ENCODE results near the gene DNAJB12. TPM values are rescaled to one million over a fixed set of nuclear protein-coding genes. Genes with fewer than 3 reads are reported as not detected.

Gene DNAJB12
- total RNA-seq, 1 experiment from 2014 or later: 27.6 TPM

DNA sequence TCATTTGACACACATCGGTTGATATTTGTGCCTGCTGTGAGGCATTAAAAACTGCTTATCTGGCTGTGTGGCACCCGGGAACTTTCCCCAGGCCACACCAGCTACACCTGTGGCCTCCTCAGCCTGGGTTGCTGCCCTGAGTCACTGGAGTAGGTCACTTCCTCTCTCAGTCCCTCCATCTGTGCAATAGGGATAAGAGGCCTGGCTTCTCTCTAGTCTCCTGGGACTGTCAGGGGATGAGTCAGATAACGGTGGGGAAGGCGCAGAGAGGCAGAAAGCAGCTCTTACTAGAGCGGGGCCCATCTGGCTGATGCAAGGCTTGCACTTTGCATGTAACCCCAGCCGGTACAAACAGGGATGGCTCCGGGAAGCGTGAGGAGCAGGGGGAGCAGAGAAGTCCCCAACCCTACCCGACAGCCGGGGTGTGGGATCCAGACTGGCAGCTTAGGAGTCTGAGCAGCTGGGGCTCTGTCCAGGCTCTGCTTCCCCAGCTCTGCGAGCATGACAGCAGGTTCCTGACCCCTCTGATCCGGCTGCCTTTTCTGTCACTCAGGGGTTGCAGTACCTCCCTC lies 34.0 kb downstream of the DNAJB12 start:
- Histone ChIP-seq H3T11ph (ENCODE audit: low read length) (no peak overlapping the region), H2BK20ac (ENCODE audit: low read depth, low read length, poor library complexity, severe bottlenecking) (no peak overlapping the region), H2BK120ac (ENCODE audit: low read depth, low read length, poor library complexity, severe bottlenecking) (no peak overlapping the region), H3K18ac (ENCODE audit: insufficient read length, low read depth, low read length) (peak overlapping the region; percentile 80), H2AFZ (ENCODE audit: low read length) (no peak overlapping the region), H2BK15ac (ENCODE audit: low read depth, low read length) (no peak overlapping the region), H3K27me3 (ENCODE audit: insufficient read depth, low read length) (no peaks in the 10 kb centered on the region), H4K20me1 (ENCODE audit: control insufficient read depth, insufficient read depth, insufficient read length) (no peaks in the 10 kb centered on the region), H3K4me1 (ENCODE audit: insufficient read depth, low read length) (peaks cover 2% of the 10 kb centered on the region; the same call in 1 of the 2 replicates), H4K5ac (ENCODE audit: insufficient read length, low read depth, low read length) (no peak overlapping the region), H4K91ac (ENCODE audit: insufficient read length, low read depth, low read length) (no peak overlapping the region), H3K23ac (ENCODE audit: insufficient read length, low read depth, low read length) (no peak overlapping the region), H3K4ac (ENCODE audit: low read depth, low read length) (no peak overlapping the region), H4K8ac (replicated peaks; ENCODE audit: insufficient read length, low read depth, low read length) (no peak overlapping the region), H2BK12ac (ENCODE audit: insufficient read length, low read depth, low read length) (no peak overlapping the region), H3K79me1 (ENCODE audit: insufficient read depth, low read depth, low read length, poor library complexity, severe bottlenecking) (no peaks in the 10 kb centered on the region), H3K56ac (ENCODE audit: insufficient read length, low read depth, low read length) (no peak overlapping the region), H3K23me2 (ENCODE audit: insufficient read length, low read depth, low read length, poor library complexity, severe bottlenecking) (peaks cover 3% of the 10 kb centered on the region), H2BK5ac (ENCODE audit: insufficient read length, low read length) (no peak overlapping the region), H3K27ac (ENCODE audit: insufficient read length, low read depth, low read length) (peak overlapping the region; percentile 15), H3K9ac (ENCODE audit: extremely low read depth, insufficient read length, low read length) (no peak overlapping the region), H2AK5ac (ENCODE audit: insufficient read length, low read length) (no peak overlapping the region), H3K79me2 (ENCODE audit: insufficient read depth, low read length) (no peaks in the 10 kb centered on the region), H3K14ac (ENCODE audit: insufficient read depth, low read length) (peak overlapping the region; percentile 77), H3K4me2 (ENCODE audit: insufficient read depth, insufficient read length, low read length) (no peak overlapping the region), H3K9me3 (ENCODE audit: control insufficient read depth, low read depth, low read length) (no peaks in the 10 kb centered on the region)
- Mint-ChIP-seq H3K9me3 (no peaks in the 10 kb centered on the region; a peak in 1 of 5 replicates), H3K36me3 (ENCODE audit: insufficient read depth in 1 of 3, low read depth in 3 of 3) (no peaks in the 10 kb centered on the region), H3K27ac (peak overlapping the region; percentile 97 to 99 (median 98)), H3K27me3 (ENCODE audit: low read depth) (no peaks in the 10 kb centered on the region), H3K4me3 (peak overlapping the region in 1 of 2 experiments; percentile 60; a peak in 4 of 5 replicates), H3K4me1 (peaks cover 37 to 47% of the 10 kb centered on the region in 2 experiments)
- no CpG with 5 or more reads among the region's 12 CpGs for WGBS (ENCODE audit: extremely low coverage, insufficient read length, low lambda C conversion rate)
- no peak for TF ChIP-seq CTCF (conservative IDR thresholded peaks at IDR 0.05)
- peak; percentile 87 for DNase-seq
